GM12878 (cell line): ENCODE results near the gene ADAMTSL2. TPM values are rescaled to one million over a fixed set of nuclear protein-coding genes. Genes with fewer than 3 reads are reported as not detected.

Experiments used
- ASH2L ChIP-seq: fragments of 300-600, 200-600 bp; sonication (generic); IDR thresholded peaks from 2 replicates; pipeline ENCODE4 v1.6.1; 2017; ENCODE audit warnings: low read depth, mild to moderate bottlenecking, borderline replicate concordance
- CREM ChIP-seq: IDR thresholded peaks from 2 replicates; pipeline ENCODE4 v1.6.1; 2014; ENCODE audit warnings: antibody characterized with exemption, low read depth
- E4F1 ChIP-seq: fragments of 450-650 bp; IDR thresholded peaks from 2 replicates; pipeline ENCODE4 v1.6.1; 2018; ENCODE audit warnings: borderline replicate concordance, mild to moderate bottlenecking; ENCODE audit not compliant: partially characterized antibody
- polyA plus RNA-seq, 11 experiments: library from polyadenylated mRNA; depleted of rRNA in 4 of 11; unstranded in 6 of 11; stranded (reverse) in 5 of 11; fragments of >200 nt; fragmentation: Nextera tagmentation in 4 of 11; fragmentation: Illumina TruSeq in 1 of 11; extraction: Ambion mirVana in 4 of 11; extraction: Trizol in 1 of 11; gene quantifications; 1 replicate in 1 of 11; 2 replicates in 10 of 11; pipeline versions ENCODE4 v1.2.1 to v1.2.3, GENCODE V29; 2011 to 2016; ENCODE audit warnings: inconsistent platforms in 2 of 11, missing spikeins in 2 of 11, low read depth in 1 of 11
- total RNA-seq, 4 experiments: library from RNA; depleted of rRNA in 3 of 4; stranded (reverse); fragments of >200 nt in 3 of 4; fragmentation: Illumina TruSeq in 1 of 4; extraction: Trizol in 1 of 4; gene quantifications; 2 replicates each; pipeline versions ENCODE4 v1.2.1 to v1.2.3, GENCODE V29; 2013 to 2021
- TF ChIP-seq, protein P1 (sequence below): IDR thresholded peaks from 2 replicates; pipeline ENCODE4 v1.6.1; 2011; ENCODE audit warnings: borderline replicate concordance, low read depth, mild to moderate bottlenecking, moderate library complexity, low read length; ENCODE audit not compliant: insufficient read depth, poor library complexity, severe bottlenecking
- TF ChIP-seq, protein P2 (sequence below): fragments of 450-650 bp; formaldehyde crosslinking; IDR thresholded peaks from 2 replicates; pipeline ENCODE4 v1.4.0; 2020; ENCODE audit warnings: mild to moderate bottlenecking, moderate library complexity

The ADAMTSL2 gene
- total and polyA plus RNA-seq, 10 of the 15 experiments (the other 5 are each of a cell fraction or from before 2014, with no cell fraction given): 0.07 TPM; not detected in 9

DNA sequence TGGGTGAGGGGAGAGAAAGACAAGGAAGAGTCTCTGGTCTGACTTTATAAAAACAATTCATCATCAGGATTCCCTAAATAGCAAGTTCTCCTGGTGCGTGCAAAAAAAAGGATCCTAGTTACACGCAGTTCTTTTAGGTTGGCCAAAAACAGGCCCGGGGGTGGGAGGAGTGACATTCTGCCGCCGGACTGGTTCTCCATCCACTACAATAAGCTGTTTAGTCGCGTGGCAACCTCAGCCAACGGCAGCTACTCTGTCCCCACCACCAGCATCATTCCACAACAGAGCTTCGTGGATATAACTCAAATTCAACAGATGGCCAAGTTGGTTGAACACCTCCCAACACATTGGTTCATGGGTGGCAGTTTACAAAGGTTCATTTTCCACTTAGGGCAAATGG is 77.5 kb downstream of the ADAMTSL2 start (continued):
- TF ChIP-seq CREM (no peak), E4F1 (no peak), ASH2L (no peak)
- TF ChIP-seq, protein P1, sequence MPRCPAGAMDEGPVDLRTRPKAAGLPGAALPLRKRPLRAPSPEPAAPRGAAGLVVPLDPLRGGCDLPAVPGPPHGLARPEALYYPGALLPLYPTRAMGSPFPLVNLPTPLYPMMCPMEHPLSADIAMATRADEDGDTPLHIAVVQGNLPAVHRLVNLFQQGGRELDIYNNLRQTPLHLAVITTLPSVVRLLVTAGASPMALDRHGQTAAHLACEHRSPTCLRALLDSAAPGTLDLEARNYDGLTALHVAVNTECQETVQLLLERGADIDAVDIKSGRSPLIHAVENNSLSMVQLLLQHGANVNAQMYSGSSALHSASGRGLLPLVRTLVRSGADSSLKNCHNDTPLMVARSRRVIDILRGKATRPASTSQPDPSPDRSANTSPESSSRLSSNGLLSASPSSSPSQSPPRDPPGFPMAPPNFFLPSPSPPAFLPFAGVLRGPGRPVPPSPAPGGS: no peak
- TF ChIP-seq, protein P2, sequence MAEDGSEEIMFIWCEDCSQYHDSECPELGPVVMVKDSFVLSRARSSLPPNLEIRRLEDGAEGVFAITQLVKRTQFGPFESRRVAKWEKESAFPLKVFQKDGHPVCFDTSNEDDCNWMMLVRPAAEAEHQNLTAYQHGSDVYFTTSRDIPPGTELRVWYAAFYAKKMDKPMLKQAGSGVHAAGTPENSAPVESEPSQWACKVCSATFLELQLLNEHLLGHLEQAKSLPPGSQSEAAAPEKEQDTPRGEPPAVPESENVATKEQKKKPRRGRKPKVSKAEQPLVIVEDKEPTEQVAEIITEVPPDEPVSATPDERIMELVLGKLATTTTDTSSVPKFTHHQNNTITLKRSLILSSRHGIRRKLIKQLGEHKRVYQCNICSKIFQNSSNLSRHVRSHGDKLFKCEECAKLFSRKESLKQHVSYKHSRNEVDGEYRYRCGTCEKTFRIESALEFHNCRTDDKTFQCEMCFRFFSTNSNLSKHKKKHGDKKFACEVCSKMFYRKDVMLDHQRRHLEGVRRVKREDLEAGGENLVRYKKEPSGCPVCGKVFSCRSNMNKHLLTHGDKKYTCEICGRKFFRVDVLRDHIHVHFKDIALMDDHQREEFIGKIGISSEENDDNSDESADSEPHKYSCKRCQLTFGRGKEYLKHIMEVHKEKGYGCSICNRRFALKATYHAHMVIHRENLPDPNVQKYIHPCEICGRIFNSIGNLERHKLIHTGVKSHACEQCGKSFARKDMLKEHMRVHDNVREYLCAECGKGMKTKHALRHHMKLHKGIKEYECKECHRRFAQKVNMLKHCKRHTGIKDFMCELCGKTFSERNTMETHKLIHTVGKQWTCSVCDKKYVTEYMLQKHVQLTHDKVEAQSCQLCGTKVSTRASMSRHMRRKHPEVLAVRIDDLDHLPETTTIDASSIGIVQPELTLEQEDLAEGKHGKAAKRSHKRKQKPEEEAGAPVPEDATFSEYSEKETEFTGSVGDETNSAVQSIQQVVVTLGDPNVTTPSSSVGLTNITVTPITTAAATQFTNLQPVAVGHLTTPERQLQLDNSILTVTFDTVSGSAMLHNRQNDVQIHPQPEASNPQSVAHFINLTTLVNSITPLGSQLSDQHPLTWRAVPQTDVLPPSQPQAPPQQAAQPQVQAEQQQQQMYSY (CRISPR knock-in tag): no peak
